ENCODE results near the gene PCSK4.

Gene PCSK4

DNA sequence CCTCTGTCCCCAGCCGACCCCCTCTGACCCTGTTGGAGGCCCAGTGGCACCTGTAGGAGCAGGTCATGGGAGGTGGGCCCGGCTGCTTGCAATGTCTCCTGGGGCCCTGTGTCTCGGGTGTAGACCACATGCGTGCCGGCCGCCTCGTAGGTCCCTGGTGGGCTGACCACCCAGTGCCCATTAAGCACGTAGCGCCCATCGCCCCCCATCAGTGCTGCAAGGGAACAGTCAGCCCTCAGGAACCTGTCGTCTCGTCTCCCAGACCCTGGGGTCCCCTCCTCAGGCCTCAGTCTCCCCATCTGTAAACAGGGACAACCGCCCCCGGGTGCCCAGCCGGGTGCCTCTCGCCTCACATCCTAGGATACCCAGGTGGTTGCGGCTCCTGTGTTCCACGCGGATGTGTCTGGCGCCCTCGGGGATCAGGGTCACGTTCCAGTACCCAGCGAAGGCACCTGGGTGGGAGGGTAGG, 17.1 kb upstream of the PCSK4 start:
- TF ChIP-seq, protein P1, sequence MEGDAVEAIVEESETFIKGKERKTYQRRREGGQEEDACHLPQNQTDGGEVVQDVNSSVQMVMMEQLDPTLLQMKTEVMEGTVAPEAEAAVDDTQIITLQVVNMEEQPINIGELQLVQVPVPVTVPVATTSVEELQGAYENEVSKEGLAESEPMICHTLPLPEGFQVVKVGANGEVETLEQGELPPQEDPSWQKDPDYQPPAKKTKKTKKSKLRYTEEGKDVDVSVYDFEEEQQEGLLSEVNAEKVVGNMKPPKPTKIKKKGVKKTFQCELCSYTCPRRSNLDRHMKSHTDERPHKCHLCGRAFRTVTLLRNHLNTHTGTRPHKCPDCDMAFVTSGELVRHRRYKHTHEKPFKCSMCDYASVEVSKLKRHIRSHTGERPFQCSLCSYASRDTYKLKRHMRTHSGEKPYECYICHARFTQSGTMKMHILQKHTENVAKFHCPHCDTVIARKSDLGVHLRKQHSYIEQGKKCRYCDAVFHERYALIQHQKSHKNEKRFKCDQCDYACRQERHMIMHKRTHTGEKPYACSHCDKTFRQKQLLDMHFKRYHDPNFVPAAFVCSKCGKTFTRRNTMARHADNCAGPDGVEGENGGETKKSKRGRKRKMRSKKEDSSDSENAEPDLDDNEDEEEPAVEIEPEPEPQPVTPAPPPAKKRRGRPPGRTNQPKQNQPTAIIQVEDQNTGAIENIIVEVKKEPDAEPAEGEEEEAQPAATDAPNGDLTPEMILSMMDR (IDR thresholded peaks at IDR 0.05): no peak
- Histone ChIP-seq H3K4me1 (peaks cover 2% of the 10 kb centered on the region), H3K27ac (no peak overlapping the region), H3K9me3 (ENCODE audit: control insufficient read depth, low read length) (no peaks in the 10 kb centered on the region), H3K9ac (no peak overlapping the region), H3K4me2 (ENCODE audit: low read length) (peak overlapping the region; percentile 95), H3K4me3 (ENCODE audit: low read depth, low read length) (peak overlapping the region; percentile 58), H3K79me2 (no peaks in the 10 kb centered on the region), H3K36me3 (ENCODE audit: control insufficient read depth, insufficient read depth, low read length) (no peaks in the 10 kb centered on the region), H3K27me3 (ENCODE audit: control insufficient read depth, insufficient read depth, low read length) (no peaks in the 10 kb centered on the region), H2AFZ (no peak overlapping the region)

DNA sequence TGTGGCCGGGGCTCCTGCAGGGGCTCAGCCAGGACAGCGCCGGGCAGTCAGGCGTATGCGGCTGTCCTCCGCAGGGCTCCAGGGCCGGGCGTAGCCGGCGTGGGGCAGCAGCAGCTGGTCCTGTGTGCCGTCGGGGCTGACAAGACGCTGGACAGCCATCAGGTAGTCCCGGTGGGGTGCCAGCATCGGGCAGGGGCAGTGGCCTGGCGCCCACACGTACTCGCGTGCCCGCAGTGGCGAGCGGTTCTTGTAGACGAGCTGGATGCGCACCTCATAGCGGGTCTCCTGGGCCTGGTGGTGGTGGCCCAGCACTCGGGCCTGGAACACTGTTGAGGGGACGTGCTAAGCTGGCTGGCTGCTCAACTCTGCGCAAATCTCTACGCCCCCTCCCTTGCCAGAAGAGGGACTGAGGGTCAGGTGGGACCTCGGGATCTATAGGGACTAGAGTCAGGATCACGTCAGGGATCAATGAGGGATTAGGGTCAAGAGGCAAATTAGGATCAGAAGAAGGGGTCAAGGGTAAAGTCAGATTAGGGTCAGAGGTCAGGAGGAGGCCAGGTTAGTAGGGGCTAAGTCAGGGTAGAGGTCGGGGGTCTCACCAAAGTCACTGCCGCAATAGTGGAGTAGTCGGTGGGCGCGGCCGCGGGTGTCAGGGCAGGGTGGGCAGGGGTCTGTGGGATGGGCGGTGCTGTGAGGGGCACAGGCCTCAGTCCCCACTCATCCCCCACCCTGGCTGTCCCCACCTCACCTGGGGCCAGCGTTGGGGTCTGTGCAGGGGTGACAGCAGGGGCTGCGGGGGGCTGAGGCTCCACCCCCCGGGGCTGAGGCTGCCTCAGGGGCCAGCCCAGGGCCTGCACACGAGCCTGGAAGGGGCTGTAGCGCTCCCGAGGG, 16.1 kb upstream of the PCSK4 start:
- TF ChIP-seq, protein P1 (IDR thresholded peaks at IDR 0.05): no peak
- H2AFZ ChIP-seq: no peak overlapping the region
- no peaks in the 10 kb centered on the region for H3K27me3 ChIP-seq (ENCODE audit: control insufficient read depth, insufficient read depth, low read length)
- H3K9ac ChIP-seq: no peak overlapping the region
- peaks cover 2% of the 10 kb centered on the region for H3K4me1 ChIP-seq
- no peaks in the 10 kb centered on the region for H3K9me3 ChIP-seq (ENCODE audit: control insufficient read depth, low read length)
- no peaks in the 10 kb centered on the region for H3K79me2 ChIP-seq
- H3K4me2 ChIP-seq (ENCODE audit: low read length): no peak overlapping the region
- no peak overlapping the region for H3K4me3 ChIP-seq (ENCODE audit: low read depth, low read length)
- no peaks in the 10 kb centered on the region for H3K36me3 ChIP-seq (ENCODE audit: control insufficient read depth, insufficient read depth, low read length)
- no peak overlapping the region for H3K27ac ChIP-seq

DNA sequence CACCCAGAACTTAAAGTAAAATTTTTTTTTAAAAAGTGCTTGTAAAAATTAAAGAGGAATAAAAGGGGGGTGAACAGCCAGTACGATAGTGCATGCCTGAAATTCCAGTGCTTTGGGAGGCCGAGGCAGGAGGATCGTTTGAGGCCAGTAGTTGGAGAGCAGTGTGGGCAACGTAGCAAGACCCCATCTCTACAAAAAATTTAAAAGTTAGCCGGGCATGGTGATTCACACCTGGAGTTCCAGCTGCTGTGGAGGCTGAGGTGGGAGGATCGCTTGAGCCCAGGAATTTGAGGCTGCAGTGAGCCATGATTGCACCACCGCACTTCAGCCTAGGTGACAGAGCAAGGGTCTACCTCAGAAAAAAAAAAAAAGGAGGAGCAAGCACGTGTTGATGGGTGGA, 14.9 kb upstream of the PCSK4 start:
- Histone ChIP-seq H3K27me3 (ENCODE audit: control insufficient read depth, insufficient read depth, low read length) (no peaks in the 10 kb centered on the region), H3K79me2 (no peaks in the 10 kb centered on the region), H3K36me3 (ENCODE audit: control insufficient read depth, insufficient read depth, low read length) (no peaks in the 10 kb centered on the region), H3K4me2 (ENCODE audit: low read length) (no peak overlapping the region), H3K4me3 (ENCODE audit: low read depth, low read length) (no peak overlapping the region), H3K27ac (no peak overlapping the region), H3K9me3 (ENCODE audit: control insufficient read depth, low read length) (no peaks in the 10 kb centered on the region), H3K4me1 (peaks cover 2% of the 10 kb centered on the region), H2AFZ (no peak overlapping the region), H3K9ac (no peak overlapping the region)
- TF ChIP-seq, protein P1 (IDR thresholded peaks at IDR 0.05): no peak

DNA sequence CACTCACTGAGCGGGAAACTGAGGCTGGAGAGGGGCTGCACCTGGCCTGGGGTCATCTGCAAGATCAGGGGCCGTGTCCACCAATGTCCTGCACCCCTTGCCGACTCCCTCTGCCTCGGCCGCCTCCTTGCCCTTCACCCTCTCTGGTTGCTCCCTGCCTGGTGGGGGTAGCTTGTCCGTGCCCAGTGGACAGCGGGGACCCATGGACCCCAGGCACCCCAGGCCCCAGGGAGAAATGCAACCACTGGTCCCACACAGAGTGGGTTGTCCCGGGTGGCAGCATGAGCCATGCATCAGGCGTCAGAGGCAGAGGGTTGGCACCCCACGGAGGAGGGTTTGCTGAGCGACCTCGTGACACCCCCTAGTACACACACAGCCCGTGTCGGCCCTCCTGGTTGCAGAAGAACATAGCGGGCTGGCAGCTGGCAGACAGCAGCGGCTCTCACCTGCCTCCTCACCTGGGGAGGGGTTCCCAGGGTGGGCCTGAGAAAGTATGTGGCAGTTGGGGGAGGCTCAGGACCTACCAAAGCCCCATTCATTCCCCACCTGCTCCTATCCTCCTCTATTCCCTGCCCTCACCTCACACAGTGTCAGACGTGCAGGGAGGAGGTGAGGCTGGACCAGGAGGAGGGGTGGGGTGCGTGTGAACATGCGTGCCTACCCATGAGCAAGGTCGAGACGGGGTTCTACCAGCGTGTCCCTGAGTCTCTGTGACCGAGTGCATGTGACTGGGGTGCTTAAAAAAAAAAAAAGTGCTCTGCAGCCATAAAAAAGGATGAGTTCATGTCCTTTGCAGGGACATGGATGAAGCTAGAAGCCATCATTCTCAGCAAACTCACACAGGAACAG, 14.0 kb upstream of the PCSK4 start:
- no peaks in the 10 kb centered on the region for H3K9me3 ChIP-seq (ENCODE audit: control insufficient read depth, low read length)
- no peak overlapping the region for H2AFZ ChIP-seq
- no peaks in the 10 kb centered on the region for H3K27me3 ChIP-seq (ENCODE audit: control insufficient read depth, insufficient read depth, low read length)
- no peak overlapping the region for H3K27ac ChIP-seq
- TF ChIP-seq, protein P1 (IDR thresholded peaks at IDR 0.05): no peak
- H3K9ac ChIP-seq: no peak overlapping the region
- H3K4me1 ChIP-seq: peaks cover 2% of the 10 kb centered on the region
- no peak overlapping the region for H3K4me3 ChIP-seq (ENCODE audit: low read depth, low read length)
- no peaks in the 10 kb centered on the region for H3K79me2 ChIP-seq
- no peaks in the 10 kb centered on the region for H3K36me3 ChIP-seq (ENCODE audit: control insufficient read depth, insufficient read depth, low read length)
- no peak overlapping the region for H3K4me2 ChIP-seq (ENCODE audit: low read length)
